Activated B cell treated with CpG ODN at 0.5 μM for 24 hours (primary cell): Measurements from ENCODE around the gene LCOR. TPM values are rescaled to one million over a fixed set of nuclear protein-coding genes. Genes with fewer than 3 reads are reported as not detected.

Experiments used
- ATAC-seq: fragments of 200-7000 bp; cut with Tn5 transposase; one replicate; pipeline ENCODE4 v1.10.0; 2021; ENCODE audit warnings: low read depth, mild to moderate bottlenecking, moderate library complexity
- CTCF ChIA-PET: fragments of 350-600 bp; sonication (Branson Sonifier 250); formaldehyde crosslinking; loops from one replicate; lab custom pipeline; 2021; ENCODE audit warnings: antibody characterized with exemption; lab: Charles Lee
- POLR2A ChIA-PET: fragments of 350-600 bp; sonication (Branson Sonifier 250); formaldehyde crosslinking; loops from one replicate; lab custom pipeline; 2021; ENCODE audit warnings: antibody characterized with exemption; lab: Charles Lee
- DNase-seq: peaks from one replicate; pipeline ENCODE4 v3.0.0; 2022
- H3K27ac Mint-ChIP-seq: one replicate; pipeline ENCODE4 v1.8.0; 2020; ENCODE audit warnings: mixed read lengths
- H3K27me3 Mint-ChIP-seq: one replicate; pipeline ENCODE4 v1.8.0; 2021; ENCODE audit warnings: mixed read lengths
- H3K36me3 Mint-ChIP-seq: one replicate; pipeline ENCODE4 v1.8.0; 2021; ENCODE audit warnings: low read depth, mixed read lengths
- H3K4me1 Mint-ChIP-seq: one replicate; pipeline ENCODE4 v1.8.0; 2021; ENCODE audit warnings: mixed read lengths
- H3K4me3 Mint-ChIP-seq: one replicate; pipeline ENCODE4 v1.8.0; 2020; ENCODE audit warnings: mild to moderate bottlenecking, mixed read lengths
- H3K9me3 Mint-ChIP-seq: one replicate; pipeline ENCODE4 v1.8.0; 2020; ENCODE audit warnings: mixed read lengths
- CTCF ChIP-seq: fragments of 200-600 bp; IDR thresholded peaks from one replicate; pipeline ENCODE4 v1.8.0; 2022; ENCODE audit warnings: antibody characterized with exemption, mild to moderate bottlenecking
- intact Hi-C: fragments of 100-400 bp; cut with micrococcal nuclease; formaldehyde crosslinking; loops from one replicate; pipeline ENCODE4 v1.15.1; 2024
- total RNA-seq: library from RNA; stranded (reverse); gene quantifications from 2 replicates; pipeline ENCODE4 v1.2.3, GENCODE V29; 2022

Gene LCOR
- total RNA-seq, 1 donor from 2014 or later, result 54.9 TPM

- CTCF ChIA-PET, result interaction anchor here (3.6 kb wide), 1 partner anchor 112 kb away, joined by 32 read pairs; no protein-coding TSS in a partner anchor
- H3K4me3 Mint-ChIP-seq, result no peak overlapping the region
- no peak for DNase-seq
- no peak for ATAC-seq
- TF ChIP-seq CTCF, result no peak
- no peak overlapping the region for H3K27ac Mint-ChIP-seq
- H3K4me1 Mint-ChIP-seq, result peaks cover 15% of the 10 kb centered on the region
- POLR2A ChIA-PET, result no interaction called here
- no peaks in the 10 kb centered on the region for H3K27me3 Mint-ChIP-seq
- no peaks in the 10 kb centered on the region for H3K36me3 Mint-ChIP-seq
- H3K9me3 Mint-ChIP-seq, result no peaks in the 10 kb centered on the region
- intact Hi-C loops, result no loop called here
Measured at GRCh38 chr10:97022616-97023015, 190.5 kb downstream of the LCOR start.

DNA sequence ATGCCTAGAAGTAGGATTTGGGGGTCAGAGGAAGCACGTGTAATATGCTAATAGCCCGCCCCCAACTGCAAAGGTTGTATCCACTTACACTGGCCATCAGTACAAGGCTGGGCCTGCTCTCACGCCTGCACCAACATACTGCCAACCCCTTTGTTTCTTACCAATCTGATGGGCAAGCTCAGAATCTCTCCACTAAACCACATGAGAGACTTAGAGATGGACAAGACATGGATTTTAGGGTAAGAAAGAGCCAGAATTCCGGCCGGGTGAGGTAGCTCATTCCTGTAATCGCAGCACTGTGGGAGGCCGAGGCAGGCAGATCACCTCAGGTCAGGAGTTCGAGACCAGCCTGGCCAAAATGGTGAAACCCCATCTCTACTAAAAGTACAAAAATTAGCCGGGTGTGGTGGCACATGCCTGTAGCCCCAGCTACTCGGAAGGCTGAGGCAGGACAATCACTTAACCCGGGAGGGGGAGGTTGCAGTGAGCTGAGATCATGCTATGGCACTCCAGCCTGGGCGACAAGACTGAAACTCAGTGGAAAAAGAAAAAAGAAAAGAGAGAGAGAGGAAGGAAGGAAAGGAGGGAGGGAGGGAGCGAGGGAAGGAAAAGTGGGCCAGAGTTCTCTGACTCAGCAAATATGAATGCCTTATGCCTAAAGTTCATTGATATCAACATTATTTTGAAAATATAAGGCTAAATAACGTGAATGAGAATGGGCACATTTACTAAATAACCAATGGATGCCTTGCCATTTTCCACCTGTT, 191.5 kb downstream of the LCOR start:
- no peak for ATAC-seq
- Mint-ChIP-seq H3K27me3 (no peaks in the 10 kb centered on the region), H3K4me3 (no peak overlapping the region), H3K27ac (peak overlapping the region; percentile 25), H3K36me3 (no peaks in the 10 kb centered on the region), H3K9me3 (no peaks in the 10 kb centered on the region), H3K4me1 (peaks cover 15% of the 10 kb centered on the region)
- no peak for TF ChIP-seq CTCF
- POLR2A ChIA-PET, result interaction anchor here (1.7 kb wide), 1 partner anchor 14 kb away, joined by 4 read pairs; no protein-coding TSS in a partner anchor
- intact Hi-C loops, result loop anchor here (2.0 kb wide), 1 partner anchor 191 kb away; the partner anchor contains the start of gene LCOR
- CTCF ChIA-PET, result interaction anchor here (1.7 to 3.6 kb wide), 5 partner anchors 10 to 532 kb away, joined by 4 to 32 read pairs (median 11); no protein-coding TSS in a partner anchor
- DNase-seq, result no peak

- ATAC-seq (peak; percentile 55), DNase-seq (no peak)
- Mint-ChIP-seq H3K36me3 (no peaks in the 10 kb centered on the region), H3K9me3 (no peaks in the 10 kb centered on the region), H3K27me3 (peaks cover 3% of the 10 kb centered on the region), H3K4me1 (peaks cover 15% of the 10 kb centered on the region), H3K27ac (peak overlapping the region; percentile 25), H3K4me3 (no peak overlapping the region)
- CTCF ChIA-PET, result interaction anchor here (0.9 to 3.6 kb wide), 17 partner anchors 11 to 628 kb away, joined by 3 to 32 read pairs (median 4); no protein-coding TSS in a partner anchor
- TF ChIP-seq CTCF, result no peak
- POLR2A ChIA-PET, result interaction anchor here (1.7 kb wide), 1 partner anchor 13 kb away, joined by 4 read pairs; no protein-coding TSS in a partner anchor
- intact Hi-C loops, result loop anchor here (1.0 to 2.0 kb wide), 5 partner anchors 114 to 628 kb away; partner anchors contain the start of gene LCOR
Measured at GRCh38 chr10:97024168-97025073, 192.3 kb downstream of the LCOR start.

GRCh38 chr10:97025613-97026242, 193.6 kb downstream of the LCOR start:
- DNase-seq (no peak), ATAC-seq (peak; percentile 71)
- TF ChIP-seq CTCF, result peak; percentile 7
- peaks cover 15% of the 10 kb centered on the region for H3K4me1 Mint-ChIP-seq
- H3K27me3 Mint-ChIP-seq, result peaks cover 3% of the 10 kb centered on the region
- no peak overlapping the region for H3K27ac Mint-ChIP-seq
- CTCF ChIA-PET, result interaction anchor here (0.7 to 3.6 kb wide), 34 partner anchors 8 to 650 kb away, joined by 3 to 32 read pairs (median 4); no protein-coding TSS in a partner anchor
- intact Hi-C loops, result loop anchor here (1.0 to 2.0 kb wide), 5 partner anchors 115 to 629 kb away; partner anchors contain the start of gene LCOR
- no peak overlapping the region for H3K4me3 Mint-ChIP-seq
- POLR2A ChIA-PET, result no interaction called here
- H3K9me3 Mint-ChIP-seq, result no peaks in the 10 kb centered on the region
- H3K36me3 Mint-ChIP-seq, result no peaks in the 10 kb centered on the region
